H9 (cell line): ENCODE results near the gene PHTF2. TPM values are rescaled to one million over a fixed set of nuclear protein-coding genes. Genes with fewer than 3 reads are reported as not detected.

ENCODE experiments used
- DNase-seq: peaks from one replicate; pipeline ENCODE4 v3.0.0-alpha.2; 2017
- H2AFZ ChIP-seq: one replicate; pipeline ENCODE4 v1.6.1; 2013; ENCODE audit warnings: mild to moderate bottlenecking, low read length, control low read depth, moderate library complexity
- H2AK5ac ChIP-seq: 2 replicates; pipeline ENCODE4 v1.6.1; 2013; ENCODE audit warnings: low read length, control low read depth, mixed read lengths; ENCODE audit not compliant: insufficient read length
- H2BK120ac ChIP-seq: one replicate; pipeline ENCODE4 v1.6.1; 2013; ENCODE audit warnings: low read depth, mild to moderate bottlenecking, low read length, control low read depth, inconsistent platforms; ENCODE audit not compliant: poor library complexity, severe bottlenecking
- H2BK12ac ChIP-seq: 2 replicates; pipeline ENCODE4 v1.6.1; 2013; ENCODE audit warnings: low read length, control low read depth, mixed read lengths, low read depth; ENCODE audit not compliant: insufficient read length
- H2BK15ac ChIP-seq: 2 replicates; pipeline ENCODE4 v1.6.1; 2013; ENCODE audit warnings: low read depth, low read length, control low read depth
- H2BK20ac ChIP-seq: one replicate; pipeline ENCODE4 v1.6.1; 2013; ENCODE audit warnings: low read depth, mild to moderate bottlenecking, low read length, control low read depth, inconsistent platforms; ENCODE audit not compliant: poor library complexity, severe bottlenecking
- H2BK5ac ChIP-seq: 2 replicates; pipeline ENCODE4 v1.6.1; 2013; ENCODE audit warnings: low read length, control low read depth, mixed read lengths; ENCODE audit not compliant: insufficient read length
- H3K14ac ChIP-seq: 2 replicates; pipeline ENCODE4 v1.6.1; 2013; ENCODE audit warnings: low read length, control low read depth; ENCODE audit not compliant: insufficient read depth
- H3K18ac ChIP-seq: 2 replicates; pipeline ENCODE4 v1.6.1; 2013; ENCODE audit warnings: low read depth, mild to moderate bottlenecking, mixed read lengths, low read length, control low read depth; ENCODE audit not compliant: insufficient read length
- H3K23ac ChIP-seq: 2 replicates; pipeline ENCODE4 v1.6.1; 2013; ENCODE audit warnings: low read length, control low read depth, mixed read lengths, low read depth; ENCODE audit not compliant: insufficient read length
- H3K23me2 ChIP-seq: 2 replicates; pipeline ENCODE4 v1.6.1; 2013; ENCODE audit warnings: low read depth, mild to moderate bottlenecking, mixed read lengths, low read length, control low read depth; ENCODE audit not compliant: insufficient read length, poor library complexity, severe bottlenecking
- H3K27ac ChIP-seq: 2 replicates; pipeline ENCODE4 v1.5.1; 2013; ENCODE audit warnings: low read length, control low read depth, mixed read lengths, low read depth; ENCODE audit not compliant: insufficient read length
- H3K27me3 ChIP-seq: 2 replicates; pipeline ENCODE4 v1.6.1; 2013; ENCODE audit warnings: low read length, control low read depth, inconsistent platforms; ENCODE audit not compliant: insufficient read depth
- H3K4ac ChIP-seq: 2 replicates; pipeline ENCODE4 v1.6.1; 2013; ENCODE audit warnings: low read depth, mild to moderate bottlenecking, control low read depth, inconsistent platforms, low read length, moderate library complexity
- H3K4me1 ChIP-seq: 2 replicates; pipeline ENCODE4 v1.6.1; 2013; ENCODE audit warnings: low read length, control low read depth, inconsistent platforms; ENCODE audit not compliant: insufficient read depth
- H3K4me2 ChIP-seq: 2 replicates; pipeline ENCODE4 v1.6.1; 2013; ENCODE audit warnings: low read length, control low read depth, mixed read lengths; ENCODE audit not compliant: insufficient read length, insufficient read depth
- H3K56ac ChIP-seq: 2 replicates; pipeline ENCODE4 v1.6.1; 2013; ENCODE audit warnings: low read depth, mild to moderate bottlenecking, mixed read lengths, low read length, control low read depth; ENCODE audit not compliant: insufficient read length
- H3K79me1 ChIP-seq: 2 replicates; pipeline ENCODE4 v1.6.1; 2013; ENCODE audit warnings: low read depth, mild to moderate bottlenecking, moderate library complexity, low read length, control low read depth, inconsistent platforms; ENCODE audit not compliant: insufficient read depth, poor library complexity, severe bottlenecking
- H3K79me2 ChIP-seq: 2 replicates; pipeline ENCODE4 v1.6.1; 2013; ENCODE audit warnings: low read length, control low read depth, inconsistent platforms; ENCODE audit not compliant: insufficient read depth
- H3K9ac ChIP-seq: 2 replicates; pipeline ENCODE4 v1.6.1; 2013; ENCODE audit warnings: low read length, control low read depth, mixed read lengths; ENCODE audit not compliant: insufficient read length; ENCODE audit errors: extremely low read depth
- H3K9me3 ChIP-seq: one replicate; pipeline ENCODE4 v1.6.1; 2013; ENCODE audit warnings: low read depth, low read length, inconsistent platforms; ENCODE audit not compliant: control insufficient read depth
- H3T11ph ChIP-seq: one replicate; pipeline ENCODE4 v1.6.1; 2013; ENCODE audit warnings: mild to moderate bottlenecking, low read length, control low read depth, inconsistent platforms
- H4K20me1 ChIP-seq: one replicate; pipeline ENCODE4 v1.6.1; 2013; ENCODE audit not compliant: control insufficient read depth, insufficient read length, insufficient read depth
- H4K5ac ChIP-seq: 2 replicates; pipeline ENCODE4 v1.6.1; 2013; ENCODE audit warnings: low read depth, mild to moderate bottlenecking, mixed read lengths, low read length, control low read depth; ENCODE audit not compliant: insufficient read length
- H4K8ac ChIP-seq: replicated peaks from 2 replicates; pipeline ENCODE4 v1.6.1; 2013; ENCODE audit warnings: low read length, control low read depth, mixed read lengths, low read depth; ENCODE audit not compliant: insufficient read length
- H4K91ac ChIP-seq: 2 replicates; pipeline ENCODE4 v1.6.1; 2013; ENCODE audit warnings: low read depth, mild to moderate bottlenecking, moderate library complexity, mixed read lengths, low read length, control low read depth; ENCODE audit not compliant: insufficient read length
- H3K27ac Mint-ChIP-seq, 3 experiments: 2 replicates in 2 of 3; 3 replicates in 1 of 3; pipeline ENCODE4 v1.8.0; 2020 to 2021; ENCODE audit warnings: mixed read lengths in 3 of 3, mild to moderate bottlenecking in 1 of 3, moderate library complexity in 1 of 3
- H3K27me3 Mint-ChIP-seq: 2 replicates; pipeline ENCODE4 v1.8.0; 2021; ENCODE audit warnings: low read depth, mild to moderate bottlenecking, moderate library complexity, mixed read lengths
- H3K36me3 Mint-ChIP-seq, 3 experiments: 2 replicates in 2 of 3; 3 replicates in 1 of 3; pipeline ENCODE4 v1.8.0; 2020 to 2021; ENCODE audit warnings: low read depth in 3 of 3, mixed read lengths in 3 of 3; ENCODE audit not compliant: insufficient read depth in 1 of 3
- H3K4me1 Mint-ChIP-seq, 2 experiments: 2 replicates each; pipeline ENCODE4 v1.8.0; 2020; ENCODE audit warnings: mixed read lengths in 2 of 2
- H3K4me3 Mint-ChIP-seq, 2 experiments: 2 replicates in 1 of 2; 3 replicates in 1 of 2; pipeline ENCODE4 v1.8.0; 2020 to 2021; ENCODE audit warnings: mild to moderate bottlenecking in 2 of 2, mixed read lengths in 2 of 2, moderate library complexity in 1 of 2
- H3K9me3 Mint-ChIP-seq, 2 experiments: 2 replicates in 1 of 2; 3 replicates in 1 of 2; pipeline ENCODE4 v1.8.0; 2020; ENCODE audit warnings: mild to moderate bottlenecking in 2 of 2, mixed read lengths in 2 of 2, moderate library complexity in 1 of 2
- WGBS: extraction: QIAGEN DNeasy Blood & Tissue Kit; methylation state at CpG from one replicate; pipeline ENCODE4 v1.1.7; 2013; ENCODE audit warnings: missing lambda C conversion rate, low lambda C conversion rate, mixed read lengths; ENCODE audit not compliant: insufficient read length; ENCODE audit errors: extremely low coverage; 5-methylcytosine and 5-hydroxymethylcytosine counted together
- total RNA-seq: library from RNA; stranded (reverse); gene quantifications from 2 replicates; pipeline ENCODE4 v1.2.1, GENCODE V29; 2021
- TF ChIP-seq, protein P1 (sequence below): fragments of 200-600 bp; sonication (generic); conservative IDR thresholded peaks from 3 replicates; pipeline ENCODE4 v1.8.0; 2021; ENCODE audit warnings: antibody characterized with exemption, mild to moderate bottlenecking

PHTF2 gene
- total RNA-seq, 1 experiment from 2014 or later = 16.2 TPM

DNA sequence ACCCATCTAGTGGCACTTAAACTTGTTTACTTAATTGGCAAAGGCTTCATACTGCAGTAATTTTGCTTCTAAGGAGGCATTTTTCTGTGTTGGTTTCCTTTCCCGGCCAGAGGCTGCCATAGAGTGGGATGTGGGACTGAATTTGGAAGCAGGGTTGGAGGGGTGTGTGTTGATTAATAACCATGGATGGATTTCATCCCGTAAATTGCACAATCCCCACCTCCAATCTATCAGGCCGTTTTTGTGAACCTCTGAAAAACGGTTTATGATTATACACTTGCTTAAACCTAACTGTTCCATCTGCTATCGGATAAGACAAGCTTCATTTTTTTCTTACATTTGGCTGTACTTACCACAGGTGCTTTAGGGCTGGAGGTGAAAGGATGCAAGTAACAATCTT, 1.6 kb upstream of the PHTF2 start:
- no peak overlapping the region for H3K27ac Mint-ChIP-seq
- H2AFZ ChIP-seq = no peak overlapping the region
- no peaks in the 10 kb centered on the region for H3K27me3 Mint-ChIP-seq
- peaks cover 9% of the 10 kb centered on the region; the same call in 1 of the 2 replicates for H3K79me2 ChIP-seq
- H3K9me3 ChIP-seq = no peaks in the 10 kb centered on the region
- H3K18ac ChIP-seq = no peak overlapping the region
- WGBS = no CpG with 5 or more reads among the region's 5 CpGs
- H3K4me2 ChIP-seq = peak overlapping the region; percentile 93
- no peak overlapping the region for H3K56ac ChIP-seq
- no peak overlapping the region for H2BK20ac ChIP-seq
- H4K5ac ChIP-seq = no peak overlapping the region
- H3K36me3 Mint-ChIP-seq = peaks cover 5 to 14% (median 10%) of the 10 kb centered on the region in 3 experiments; a peak in 6 of 7 replicates
- no peaks in the 10 kb centered on the region for H3K79me1 ChIP-seq
- H4K8ac ChIP-seq = no peak overlapping the region
- no peak overlapping the region for H3K23ac ChIP-seq
- H2BK15ac ChIP-seq = no peak overlapping the region
- DNase-seq = no peak
- H3K9ac ChIP-seq = peak overlapping the region; percentile 48
- H4K20me1 ChIP-seq = no peaks in the 10 kb centered on the region
- H3K4me1 ChIP-seq = no peaks in the 10 kb centered on the region
- no peak overlapping the region for H3K14ac ChIP-seq
- peak overlapping the region; percentile 93 to 95 for H3K4me3 Mint-ChIP-seq
- no peak overlapping the region for H2AK5ac ChIP-seq
- H3K23me2 ChIP-seq = peaks cover 5% of the 10 kb centered on the region
- no peaks in the 10 kb centered on the region for H3K27me3 ChIP-seq
- TF ChIP-seq, protein P1, sequence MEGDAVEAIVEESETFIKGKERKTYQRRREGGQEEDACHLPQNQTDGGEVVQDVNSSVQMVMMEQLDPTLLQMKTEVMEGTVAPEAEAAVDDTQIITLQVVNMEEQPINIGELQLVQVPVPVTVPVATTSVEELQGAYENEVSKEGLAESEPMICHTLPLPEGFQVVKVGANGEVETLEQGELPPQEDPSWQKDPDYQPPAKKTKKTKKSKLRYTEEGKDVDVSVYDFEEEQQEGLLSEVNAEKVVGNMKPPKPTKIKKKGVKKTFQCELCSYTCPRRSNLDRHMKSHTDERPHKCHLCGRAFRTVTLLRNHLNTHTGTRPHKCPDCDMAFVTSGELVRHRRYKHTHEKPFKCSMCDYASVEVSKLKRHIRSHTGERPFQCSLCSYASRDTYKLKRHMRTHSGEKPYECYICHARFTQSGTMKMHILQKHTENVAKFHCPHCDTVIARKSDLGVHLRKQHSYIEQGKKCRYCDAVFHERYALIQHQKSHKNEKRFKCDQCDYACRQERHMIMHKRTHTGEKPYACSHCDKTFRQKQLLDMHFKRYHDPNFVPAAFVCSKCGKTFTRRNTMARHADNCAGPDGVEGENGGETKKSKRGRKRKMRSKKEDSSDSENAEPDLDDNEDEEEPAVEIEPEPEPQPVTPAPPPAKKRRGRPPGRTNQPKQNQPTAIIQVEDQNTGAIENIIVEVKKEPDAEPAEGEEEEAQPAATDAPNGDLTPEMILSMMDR = no peak
- no peak overlapping the region for H3K4ac ChIP-seq
- H2BK12ac ChIP-seq = no peak overlapping the region
- H3T11ph ChIP-seq = no peak overlapping the region
- no peak overlapping the region for H2BK5ac ChIP-seq
- H4K91ac ChIP-seq = no peak overlapping the region
- H3K9me3 Mint-ChIP-seq = no peaks in the 10 kb centered on the region
- H2BK120ac ChIP-seq = no peak overlapping the region
- H3K4me1 Mint-ChIP-seq = peaks cover 25 to 26% of the 10 kb centered on the region in 2 experiments
- H3K27ac ChIP-seq = no peak overlapping the region
